ENCODE measurements around the gene FRS2. TPM values are rescaled to one million over a fixed set of nuclear protein-coding genes. Genes with fewer than 3 reads are reported as not detected.

The FRS2 gene
- polyA plus RNA-seq, 1 donor from 2014 or later = 20.2 TPM

GRCh38 chr12:69437073-69437472, 33.1 kb upstream of the FRS2 start:
- H3K36me3 ChIP-seq (ENCODE audit: insufficient read depth, low read length) = no peaks in the 10 kb centered on the region
- TF ChIP-seq TAF1 (IDR thresholded peaks at IDR 0.05; ENCODE audit: low read depth) (no peak), MXI1 (conservative IDR thresholded peaks at IDR 0.05; ENCODE audit: poor library complexity, severe bottlenecking) (no peak), CTCF (IDR thresholded peaks at IDR 0.05; ENCODE audit: poor library complexity, severe bottlenecking) (no peak), RAD21 (conservative IDR thresholded peaks at IDR 0.05) (no peak), POLR2AphosphoS5 (IDR thresholded peaks at IDR 0.05) (no peak)
- TF ChIP-seq, protein P1, sequence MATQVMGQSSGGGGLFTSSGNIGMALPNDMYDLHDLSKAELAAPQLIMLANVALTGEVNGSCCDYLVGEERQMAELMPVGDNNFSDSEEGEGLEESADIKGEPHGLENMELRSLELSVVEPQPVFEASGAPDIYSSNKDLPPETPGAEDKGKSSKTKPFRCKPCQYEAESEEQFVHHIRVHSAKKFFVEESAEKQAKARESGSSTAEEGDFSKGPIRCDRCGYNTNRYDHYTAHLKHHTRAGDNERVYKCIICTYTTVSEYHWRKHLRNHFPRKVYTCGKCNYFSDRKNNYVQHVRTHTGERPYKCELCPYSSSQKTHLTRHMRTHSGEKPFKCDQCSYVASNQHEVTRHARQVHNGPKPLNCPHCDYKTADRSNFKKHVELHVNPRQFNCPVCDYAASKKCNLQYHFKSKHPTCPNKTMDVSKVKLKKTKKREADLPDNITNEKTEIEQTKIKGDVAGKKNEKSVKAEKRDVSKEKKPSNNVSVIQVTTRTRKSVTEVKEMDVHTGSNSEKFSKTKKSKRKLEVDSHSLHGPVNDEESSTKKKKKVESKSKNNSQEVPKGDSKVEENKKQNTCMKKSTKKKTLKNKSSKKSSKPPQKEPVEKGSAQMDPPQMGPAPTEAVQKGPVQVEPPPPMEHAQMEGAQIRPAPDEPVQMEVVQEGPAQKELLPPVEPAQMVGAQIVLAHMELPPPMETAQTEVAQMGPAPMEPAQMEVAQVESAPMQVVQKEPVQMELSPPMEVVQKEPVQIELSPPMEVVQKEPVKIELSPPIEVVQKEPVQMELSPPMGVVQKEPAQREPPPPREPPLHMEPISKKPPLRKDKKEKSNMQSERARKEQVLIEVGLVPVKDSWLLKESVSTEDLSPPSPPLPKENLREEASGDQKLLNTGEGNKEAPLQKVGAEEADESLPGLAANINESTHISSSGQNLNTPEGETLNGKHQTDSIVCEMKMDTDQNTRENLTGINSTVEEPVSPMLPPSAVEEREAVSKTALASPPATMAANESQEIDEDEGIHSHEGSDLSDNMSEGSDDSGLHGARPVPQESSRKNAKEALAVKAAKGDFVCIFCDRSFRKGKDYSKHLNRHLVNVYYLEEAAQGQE (IDR thresholded peaks at IDR 0.05; ENCODE audit: borderline replicate concordance) = no peak
- no peaks in the 10 kb centered on the region for H3K27me3 ChIP-seq (ENCODE audit: insufficient read depth, low read depth, low read length)
- H4K20me1 ChIP-seq (ENCODE audit: insufficient read depth) = no peaks in the 10 kb centered on the region
- no peak overlapping the region for H3K4me2 ChIP-seq (ENCODE audit: low read length)
- no peak overlapping the region for H3K4me3 ChIP-seq (ENCODE audit: low read length)
- H3K79me2 ChIP-seq (replicated peaks; ENCODE audit: insufficient read depth, low read length) = no peaks in the 10 kb centered on the region
- H3F3A ChIP-seq (ENCODE audit: insufficient read depth, low read length, poor library complexity, severe bottlenecking) = no peaks in the 10 kb centered on the region
- H2AFZ ChIP-seq (ENCODE audit: low read depth, low read length) = no peak overlapping the region
- H3K9ac ChIP-seq (ENCODE audit: low read length) = no peak overlapping the region
- no peaks in the 10 kb centered on the region for H3K9me3 ChIP-seq (ENCODE audit: low read length)
- no peak overlapping the region for H3K27ac ChIP-seq (ENCODE audit: low read length)
- H3K9me2 ChIP-seq (ENCODE audit: insufficient read depth, low read length) = no peaks in the 10 kb centered on the region

DNA sequence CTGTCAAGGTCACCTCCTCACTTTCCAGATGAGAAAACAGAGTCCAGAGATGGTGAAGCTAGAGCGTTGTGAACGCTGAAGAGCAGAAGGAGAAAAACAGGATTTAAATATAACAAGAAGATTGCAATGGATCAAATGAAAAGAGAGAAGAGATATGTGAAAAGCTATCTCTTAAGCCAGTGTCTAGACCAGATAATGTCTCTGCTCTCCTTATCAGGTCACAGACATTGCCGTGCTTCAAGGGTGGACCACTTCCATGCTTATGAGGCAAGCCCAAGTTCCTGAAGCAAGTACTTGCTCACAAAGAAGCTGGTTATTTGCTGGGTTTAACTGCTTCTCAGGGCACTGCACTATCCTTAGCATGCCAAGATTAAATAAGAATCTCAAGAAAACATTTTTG, 31.6 kb upstream of the FRS2 start:
- H3K9me3 ChIP-seq (ENCODE audit: low read length) = no peaks in the 10 kb centered on the region
- no peaks in the 10 kb centered on the region for H3K27me3 ChIP-seq (ENCODE audit: insufficient read depth, low read depth, low read length)
- no peaks in the 10 kb centered on the region for H3K79me2 ChIP-seq (replicated peaks; ENCODE audit: insufficient read depth, low read length)
- TF ChIP-seq CTCF (IDR thresholded peaks at IDR 0.05; ENCODE audit: poor library complexity, severe bottlenecking) (no peak), EZH2 (IDR thresholded peaks at IDR 0.05; ENCODE audit: borderline replicate concordance, insufficient read depth, low read length, poor library complexity, severe bottlenecking) (no peak)
- TF ChIP-seq, protein P1 (IDR thresholded peaks at IDR 0.05; ENCODE audit: borderline replicate concordance) = no peak
- H3K9ac ChIP-seq (ENCODE audit: low read length) = no peak overlapping the region
- no peaks in the 10 kb centered on the region for H4K20me1 ChIP-seq (ENCODE audit: insufficient read depth)
- H2AFZ ChIP-seq (ENCODE audit: low read depth, low read length) = no peak overlapping the region
- H3F3A ChIP-seq (ENCODE audit: insufficient read depth, low read length, poor library complexity, severe bottlenecking) = no peaks in the 10 kb centered on the region
- H3K36me3 ChIP-seq (ENCODE audit: insufficient read depth, low read length) = no peaks in the 10 kb centered on the region
- H3K9me2 ChIP-seq (ENCODE audit: insufficient read depth, low read length) = no peaks in the 10 kb centered on the region
- H3K27ac ChIP-seq (ENCODE audit: low read length) = no peak overlapping the region
- no peak overlapping the region for H3K4me2 ChIP-seq (ENCODE audit: low read length)
- no peak overlapping the region for H3K4me3 ChIP-seq (ENCODE audit: low read length)

All from neural cell (in vitro differentiated cells).